Keratinocyte (primary cell): Measurements from ENCODE around the gene C17orf75. TPM values are rescaled to one million over a fixed set of nuclear protein-coding genes. Genes with fewer than 3 reads are reported as not detected.

Experiments used
- DNase-seq: peaks from one replicate; pipeline ENCODE4 v3.0.0-alpha.2; 2011; ENCODE audit warnings: low read depth, missing footprints, low spot score
- FAIRE-seq: peaks from 2 replicates; lab custom pipeline; 2011; peaks lifted over from hg19 to GRCh38; lab: Jason Lieb, UNC
- H2AFZ ChIP-seq: 2 replicates; pipeline ENCODE4 v1.6.0; 2012; ENCODE audit warnings: low read length, control low read depth, inconsistent platforms; ENCODE audit not compliant: control insufficient read depth
- H3K27ac ChIP-seq: 2 replicates; pipeline ENCODE4 v1.5.1; 2011; ENCODE audit warnings: low read length; ENCODE audit not compliant: control insufficient read depth, insufficient read depth
- H3K27me3 ChIP-seq: 3 replicates; pipeline ENCODE4 v1.6.0; 2011; ENCODE audit warnings: low read length; ENCODE audit not compliant: control insufficient read depth, insufficient read depth; ENCODE audit errors: extremely low read depth
- H3K36me3 ChIP-seq, 2 experiments: 2 replicates in 1 of 2; 3 replicates in 1 of 2; pipeline ENCODE4 v1.5.1; 2011; ENCODE audit warnings: low read length in 2 of 2, mild to moderate bottlenecking in 1 of 2; ENCODE audit not compliant: control insufficient read depth in 2 of 2, insufficient read depth in 2 of 2; ENCODE audit errors: extremely low read depth in 1 of 2
- H3K4me1 ChIP-seq: 3 replicates; pipeline ENCODE4 v1.5.1; 2011; ENCODE audit warnings: low read length; ENCODE audit not compliant: control insufficient read depth, insufficient read depth; ENCODE audit errors: extremely low read depth
- H3K4me2 ChIP-seq: 3 replicates; pipeline ENCODE4 v1.6.0; 2011; ENCODE audit warnings: low read depth, low read length; ENCODE audit not compliant: control insufficient read depth, insufficient read depth; ENCODE audit errors: extremely low read depth
- H3K4me3 ChIP-seq, 3 experiments: fragments of 200-600 bp in 1 of 3; sonication (generic) in 1 of 3; 2 replicates in 2 of 3; 3 replicates in 1 of 3; pipeline ENCODE4 v1.5.1; 2011 to 2016; ENCODE audit warnings: low read length in 3 of 3, mild to moderate bottlenecking in 3 of 3, control low read depth in 2 of 3, inconsistent platforms in 1 of 3, low read depth in 1 of 3, mixed read lengths in 1 of 3, mixed run types in 1 of 3, moderate library complexity in 1 of 3; ENCODE audit not compliant: control insufficient read depth in 2 of 3, insufficient read depth in 2 of 3; ENCODE audit errors: extremely low read depth in 1 of 3
- H3K79me2 ChIP-seq: 2 replicates; pipeline ENCODE4 v1.6.0; 2012; ENCODE audit warnings: low read length; ENCODE audit not compliant: control insufficient read depth, insufficient read depth
- H3K9ac ChIP-seq: 3 replicates; pipeline ENCODE4 v1.6.0; 2011; ENCODE audit warnings: low read length; ENCODE audit not compliant: control insufficient read depth, insufficient read depth; ENCODE audit errors: extremely low read depth
- H3K9me1 ChIP-seq: 3 replicates; pipeline ENCODE4 v1.6.0; 2011; ENCODE audit warnings: low read length; ENCODE audit not compliant: control insufficient read depth, insufficient read depth; ENCODE audit errors: extremely low read depth
- H3K9me3 ChIP-seq: 2 replicates; pipeline ENCODE4 v1.5.1; 2012; ENCODE audit warnings: low read depth, low read length; ENCODE audit not compliant: control insufficient read depth
- H4K20me1 ChIP-seq: 3 replicates; pipeline ENCODE4 v1.6.0; 2011; ENCODE audit warnings: low read length; ENCODE audit not compliant: control insufficient read depth, insufficient read depth; ENCODE audit errors: extremely low read depth
- CTCF ChIP-seq, 3 experiments: IDR thresholded peaks in 1 of 3; conservative IDR thresholded peaks in 1 of 3; optimal IDR thresholded peaks in 1 of 3; 2 replicates in 2 of 3; 3 replicates in 1 of 3; pipeline versions ENCODE3 to v1.5.1; 2011; ENCODE audit warnings: low read length in 3 of 3, mild to moderate bottlenecking in 3 of 3, moderate library complexity in 2 of 3, control low read depth in 1 of 3, inconsistent platforms in 1 of 3; ENCODE audit not compliant: insufficient read depth in 2 of 3; ENCODE audit errors: extremely low read depth in 1 of 3
- EZH2 ChIP-seq: IDR thresholded peaks from one replicate; pipeline ENCODE4 v1.6.1; 2012; ENCODE audit warnings: inconsistent platforms, mild to moderate bottlenecking, low read length, moderate library complexity
- dilution Hi-C: fragments of 300-500 bp; cut with MboI; formaldehyde crosslinking; loops from one replicate; pipeline ENCODE4 v1.7.0; 2020; ENCODE audit warnings: low sequenced_read_pairs; ENCODE audit not compliant: extremely low pct_ligation_motif_present
- polyA plus RNA-seq, 5 experiments: library from polyadenylated mRNA; depleted of rRNA in 3 of 5; stranded (reverse) in 3 of 5; stranded (forward) in 1 of 5; unstranded in 1 of 5; fragments of >200 nt; gene quantifications; 1 replicate in 1 of 5; 2 replicates in 3 of 5; 3 replicates in 1 of 5; pipeline versions ENCODE4 v1.2.1 to v1.2.3, GENCODE V29; 2011 to 2012; ENCODE audit warnings: missing spikeins in 2 of 5, low read depth in 1 of 5, low replicate concordance in 1 of 5

Gene C17orf75
- polyA plus RNA-seq, 1 donor (not counting 4 experiments of a cell fraction or from before 2014, with no cell fraction given): 18.7 TPM

GRCh38 chr17:32319548-32319905 is 22.4 kb downstream of the C17orf75 start:
- no peaks in the 10 kb centered on the region for H3K9me1 ChIP-seq
- FAIRE-seq: peak; percentile 39
- H3K4me3 ChIP-seq: no peak overlapping the region
- peaks cover 4% of the 10 kb centered on the region for H3K4me1 ChIP-seq
- TF ChIP-seq EZH2 (no peak), CTCF (optimal IDR thresholded peaks at IDR 0.05 in 1 of 3, IDR thresholded peaks at IDR 0.05 in 1 of 3, conservative IDR thresholded peaks at IDR 0.05 in 1 of 3; ENCODE audit: extremely low read depth in 1 of 3, insufficient read depth in 2 of 3, low read length in 3 of 3) (peak; percentile 97 to 98 (median 98))
- H3K79me2 ChIP-seq: no peaks in the 10 kb centered on the region
- no peak for DNase-seq
- H3K36me3 ChIP-seq: no peaks in the 10 kb centered on the region
- H3K9ac ChIP-seq: no peak overlapping the region
- no peak overlapping the region for H2AFZ ChIP-seq
- no peaks in the 10 kb centered on the region for H3K9me3 ChIP-seq
- H3K27me3 ChIP-seq: no peaks in the 10 kb centered on the region
- no peak overlapping the region for H3K27ac ChIP-seq
- no peaks in the 10 kb centered on the region for H4K20me1 ChIP-seq
- H3K4me2 ChIP-seq: no peak overlapping the region
- dilution Hi-C loops: no loop called here

GRCh38 chr17:32318071-32318470 is 23.9 kb downstream of the C17orf75 start:
- H3K4me2 ChIP-seq: no peak overlapping the region
- dilution Hi-C loops: no loop called here

More at GRCh38 chr17:32318071-32318470, 23.9 kb downstream of the C17orf75 start:
- Histone ChIP-seq H3K9me3 (no peaks in the 10 kb centered on the region), H3K27ac (no peak overlapping the region), H3K9ac (no peak overlapping the region), H3K4me3 (no peak overlapping the region), H3K9me1 (no peaks in the 10 kb centered on the region), H3K36me3 (no peaks in the 10 kb centered on the region), H4K20me1 (no peaks in the 10 kb centered on the region), H3K79me2 (no peaks in the 10 kb centered on the region), H2AFZ (no peak overlapping the region), H3K27me3 (no peaks in the 10 kb centered on the region), H3K4me1 (no peaks in the 10 kb centered on the region)
- DNase-seq (no peak), FAIRE-seq (no peak)
- no peak for TF ChIP-seq EZH2
- TF ChIP-seq CTCF (optimal IDR thresholded peaks at IDR 0.05 in 1 of 3, IDR thresholded peaks at IDR 0.05 in 1 of 3, conservative IDR thresholded peaks at IDR 0.05 in 1 of 3; ENCODE audit: extremely low read depth in 1 of 3, insufficient read depth in 2 of 3, low read length in 3 of 3): no peak
